ENCODE data around the gene PARP14.
"Not testable (repeated sequence)": the region's sequence is repeated elsewhere in the genome, so short reads cannot be mapped to it uniquely, and the experiment has no call there.

The PARP14 gene

DNA sequence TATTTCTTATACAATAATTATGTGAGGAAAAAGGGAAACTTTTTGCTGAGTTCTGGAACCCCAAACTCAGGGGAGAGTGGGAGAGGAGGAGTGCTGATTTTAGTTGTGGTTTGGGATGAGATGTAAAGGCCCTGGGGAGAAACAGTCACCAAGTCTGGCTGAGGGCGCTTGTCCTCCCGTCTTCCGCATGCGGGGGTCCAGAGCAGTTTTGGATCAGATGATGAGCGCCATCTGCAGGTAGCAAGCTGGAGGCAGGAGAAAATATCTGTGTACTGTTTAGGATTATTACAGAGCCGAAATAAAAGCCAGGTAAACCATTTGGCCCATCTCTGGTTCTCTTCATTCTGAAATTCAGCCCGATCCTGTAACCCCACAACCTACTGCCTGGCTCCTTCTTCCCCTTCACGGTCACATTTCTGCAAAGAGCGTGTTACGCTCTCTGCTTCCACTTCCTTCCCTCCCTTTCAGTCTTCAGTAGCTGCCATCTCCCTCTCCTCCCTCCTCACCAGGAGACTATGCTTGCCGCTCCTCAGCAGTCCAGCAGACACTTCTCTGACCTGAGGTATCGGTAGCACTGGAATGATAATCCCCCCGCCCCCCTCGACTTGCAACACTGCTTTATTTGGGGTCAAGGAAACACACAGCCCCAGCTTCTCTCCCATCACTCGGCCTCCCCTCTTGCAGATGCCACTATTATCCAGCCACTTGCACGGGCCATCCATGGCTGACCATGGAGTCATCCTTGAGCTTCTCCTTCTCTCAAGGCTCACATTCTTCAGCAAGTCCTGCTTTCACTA is 1.4 kb upstream of the PARP14 start:
- DNase-seq, result peak; percentile 87

DNA sequence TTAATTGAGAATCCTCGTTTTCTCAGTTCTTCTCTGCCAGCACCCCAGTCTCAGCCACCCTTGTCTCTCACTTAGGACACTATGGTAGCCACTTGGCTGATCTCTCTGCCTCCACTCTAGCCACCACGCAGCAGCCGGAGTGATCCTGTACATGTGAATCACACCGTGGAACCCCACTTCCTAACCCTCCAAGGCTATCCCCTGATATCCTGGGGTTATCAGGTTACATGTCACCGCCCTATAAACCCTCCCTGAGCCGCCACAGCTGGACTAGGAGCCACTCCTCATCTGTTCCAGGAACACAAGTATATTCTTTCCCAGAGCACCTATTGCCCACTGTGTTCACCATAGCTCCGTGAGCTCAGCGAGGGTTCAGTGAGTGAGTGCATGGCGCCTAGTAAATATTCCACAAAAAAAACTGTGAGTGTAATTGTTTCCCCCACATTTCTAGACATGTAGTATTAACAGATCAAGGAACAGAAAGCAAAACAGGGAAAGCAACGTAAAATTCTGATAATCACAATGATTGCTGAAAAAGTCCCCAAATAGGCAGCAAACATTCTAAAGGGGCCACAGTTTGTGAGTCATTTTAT is 661 bp upstream of the PARP14 start:
- no peak for DNase-seq

DNA sequence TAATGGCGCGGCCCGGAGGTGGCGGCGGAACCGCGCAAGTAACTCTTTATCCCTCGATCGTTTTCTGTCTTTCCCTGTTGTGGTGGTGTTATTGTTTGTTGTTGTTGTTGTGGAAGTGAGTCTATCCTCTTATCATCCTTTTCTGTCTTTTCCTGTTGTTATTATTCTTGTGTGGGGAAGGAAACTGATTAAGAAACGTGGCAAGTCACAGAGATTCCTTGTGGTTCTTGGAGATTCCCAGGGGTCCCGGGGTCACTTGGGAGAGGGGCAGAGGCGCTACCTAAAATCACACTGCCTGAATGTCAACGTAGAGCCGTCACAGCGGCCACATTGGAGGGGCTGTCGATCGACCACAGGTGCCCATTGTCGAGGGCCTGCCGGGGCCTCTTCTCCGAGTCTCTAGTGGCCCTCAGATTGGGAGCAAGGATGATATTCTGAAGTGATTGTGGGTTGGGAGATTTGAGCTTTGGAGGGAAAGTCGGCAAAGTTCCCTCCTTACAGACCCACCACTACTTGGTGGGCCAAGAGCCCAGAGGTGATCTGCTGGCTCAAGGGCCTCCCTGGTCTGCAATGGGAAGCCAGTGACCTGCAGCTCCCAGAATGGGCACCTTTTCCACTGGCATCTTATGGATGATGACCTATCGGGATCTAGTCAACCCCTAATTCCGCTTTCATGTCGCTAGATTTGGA is 790 bp downstream of the PARP14 start:
- no peak for DNase-seq

DNA sequence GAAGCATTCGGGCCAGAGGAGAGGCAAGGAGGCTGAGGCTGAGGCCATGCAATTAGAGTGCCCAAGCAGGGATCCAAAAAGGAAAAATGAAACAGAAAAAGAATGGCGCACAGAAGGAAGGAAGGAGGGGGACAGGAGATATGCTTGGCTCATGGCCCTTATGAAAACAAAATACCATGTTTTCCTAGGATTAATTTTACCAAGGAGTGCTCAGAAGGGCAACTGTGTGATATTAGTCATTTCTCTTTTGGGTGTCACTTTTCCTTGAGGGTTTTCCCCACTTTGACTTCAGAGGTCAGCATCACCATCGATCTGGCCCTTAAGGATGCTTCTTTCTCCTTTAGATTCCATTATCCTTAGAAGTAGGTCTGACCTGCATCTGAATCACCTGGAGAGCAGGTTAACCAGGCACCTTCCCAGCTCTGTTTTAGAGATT is 1.4 kb downstream of the PARP14 start:
- DNase-seq, result no peak

DNA sequence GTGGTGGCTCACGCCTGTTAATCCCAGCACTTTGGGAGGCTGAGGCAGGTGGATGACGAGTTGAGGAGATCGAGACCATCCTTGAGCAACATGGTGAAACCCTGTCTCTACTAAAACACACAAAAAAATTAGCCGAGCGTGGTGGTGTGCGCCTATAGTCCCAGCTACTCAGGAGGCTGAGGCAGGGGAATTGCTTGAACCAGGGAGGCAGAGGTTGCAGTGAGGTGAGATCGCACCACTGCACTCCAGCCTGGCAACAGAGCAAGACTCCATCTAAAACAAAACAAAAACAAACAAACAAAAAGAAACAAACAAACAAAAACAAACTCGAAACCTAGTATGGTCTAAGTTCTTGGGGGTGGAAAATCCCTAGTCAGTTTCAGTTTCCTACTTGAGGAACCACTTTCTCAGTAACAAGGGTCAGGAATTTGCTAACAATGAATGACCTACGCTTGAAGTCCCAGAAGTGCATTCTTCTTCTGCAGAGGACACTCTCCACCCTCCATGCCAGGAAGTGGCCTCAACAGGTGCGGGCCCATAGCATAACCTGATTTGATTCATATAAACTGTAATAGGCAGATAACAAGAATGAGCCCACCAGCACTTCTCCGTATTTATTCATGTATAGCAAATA is 2.3 kb downstream of the PARP14 start:
- DNase-seq, result not testable (repeated sequence)

DNA sequence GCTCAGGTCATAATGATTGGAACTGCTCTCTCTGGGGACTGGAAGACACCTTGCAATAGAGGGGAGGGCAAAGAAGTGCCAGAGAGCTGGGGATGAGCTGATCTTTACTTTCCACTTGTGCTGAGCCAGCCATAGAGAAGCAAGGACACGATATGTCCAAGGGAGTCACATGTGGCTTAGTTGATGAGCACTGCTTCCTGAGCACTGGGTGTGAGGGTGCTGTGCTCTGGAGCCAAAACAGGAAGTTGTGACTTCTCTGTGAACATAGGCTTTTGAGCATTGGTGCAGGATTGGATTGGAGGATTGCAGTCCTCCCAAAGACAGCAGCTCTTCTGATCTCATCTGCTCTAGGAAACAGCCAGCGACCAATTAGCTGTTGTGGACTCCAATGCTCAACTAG is 6.7 kb downstream of the PARP14 start:
- no peak for DNase-seq

DNA sequence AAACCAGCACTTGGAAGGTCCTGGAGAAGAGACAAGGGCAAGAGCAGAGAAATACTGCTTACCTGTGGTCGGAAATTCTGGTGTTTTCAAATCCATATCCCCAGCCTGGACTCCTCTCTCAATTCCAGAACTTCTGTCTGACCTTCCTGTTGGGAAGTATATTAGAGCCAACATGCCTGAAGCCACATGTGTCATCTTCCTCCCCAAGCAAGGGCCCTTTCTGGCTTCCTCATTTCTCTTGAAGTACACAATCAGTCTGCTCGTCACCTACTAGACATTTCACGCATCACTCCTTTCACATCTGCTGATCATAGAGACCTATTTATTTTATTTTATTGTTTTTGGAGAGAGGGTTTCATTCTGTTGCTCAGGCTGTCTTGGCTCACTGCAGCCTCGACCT is 8.4 kb downstream of the PARP14 start:
- no peak for DNase-seq

DNA sequence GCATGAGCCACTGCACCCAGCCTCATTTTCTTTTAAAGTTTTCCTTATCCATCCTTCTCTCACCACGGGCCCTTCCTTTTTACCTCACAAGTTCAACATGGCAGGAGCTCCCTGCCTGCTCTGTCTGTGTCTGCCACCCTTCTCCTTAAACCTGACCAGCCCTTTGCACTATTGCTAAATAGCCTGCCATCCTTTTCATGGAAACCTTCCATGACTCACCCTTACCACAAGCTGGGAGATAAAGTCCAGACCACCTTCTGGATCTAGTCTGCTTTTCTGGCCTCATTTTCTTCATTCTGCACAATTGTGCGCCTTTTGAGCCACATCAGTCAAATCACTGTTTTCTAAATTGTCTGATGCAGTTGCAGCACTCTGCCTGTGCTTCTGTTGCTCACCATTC is 8.9 kb downstream of the PARP14 start:
- no peak for DNase-seq

DNA sequence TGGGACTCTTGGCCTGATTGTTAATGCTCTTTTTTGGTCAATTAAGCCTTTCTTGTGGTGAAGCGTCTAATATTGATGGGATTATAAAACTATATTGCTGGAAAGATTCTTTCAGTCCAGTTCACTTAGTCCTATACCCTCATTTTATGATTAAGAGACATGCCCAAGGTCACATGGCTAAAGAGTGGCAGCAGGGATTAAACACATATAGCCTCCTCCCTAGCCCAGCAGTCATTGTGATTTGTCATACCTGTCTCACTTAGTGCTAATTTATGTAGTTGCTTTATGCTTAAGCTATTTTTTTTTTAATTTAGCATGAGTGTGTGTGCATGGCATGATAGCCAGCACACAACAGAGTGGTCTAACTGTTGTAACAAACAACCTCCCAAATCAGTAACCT is 9.5 kb downstream of the PARP14 start:
- DNase-seq, result no peak

DNA sequence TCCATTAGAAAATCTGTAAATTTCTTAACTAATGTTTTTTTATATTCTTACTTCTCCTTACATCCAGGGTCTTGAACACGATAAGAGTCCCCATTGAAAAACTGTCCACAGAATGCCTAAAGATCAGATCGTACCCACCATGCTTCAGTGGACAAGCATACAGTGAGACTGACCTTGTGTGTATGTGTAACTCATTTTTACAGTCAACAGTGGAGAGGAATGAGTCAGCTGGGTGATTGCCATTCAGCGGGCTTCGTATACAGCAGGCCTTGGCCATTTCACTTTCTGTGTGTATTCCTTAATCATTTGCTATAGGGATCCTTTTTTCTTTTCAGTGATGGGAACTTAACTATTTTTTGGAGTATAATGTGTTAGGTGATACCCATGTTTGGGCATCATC is 10.6 kb downstream of the PARP14 start:
- no peak for DNase-seq

DNA sequence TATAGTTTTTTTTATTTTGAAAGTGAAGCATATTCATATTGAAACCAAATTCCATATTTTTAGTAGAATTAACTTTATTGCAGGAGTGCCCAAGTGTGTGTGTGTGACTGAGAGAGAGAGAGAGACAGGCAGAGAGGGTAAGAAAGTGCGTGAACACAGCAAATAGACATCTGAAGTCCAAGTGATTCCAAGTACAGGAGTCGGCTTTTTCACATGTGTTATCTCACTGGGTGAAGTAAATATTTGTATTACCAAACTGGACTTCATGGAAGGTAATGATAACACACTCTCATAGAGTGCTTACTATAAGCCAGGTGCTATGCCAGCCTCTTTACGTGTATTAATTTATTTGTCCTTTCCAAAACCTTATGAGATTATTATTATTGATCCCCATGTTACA is 12.0 kb downstream of the PARP14 start:
- no peak for DNase-seq

DNA sequence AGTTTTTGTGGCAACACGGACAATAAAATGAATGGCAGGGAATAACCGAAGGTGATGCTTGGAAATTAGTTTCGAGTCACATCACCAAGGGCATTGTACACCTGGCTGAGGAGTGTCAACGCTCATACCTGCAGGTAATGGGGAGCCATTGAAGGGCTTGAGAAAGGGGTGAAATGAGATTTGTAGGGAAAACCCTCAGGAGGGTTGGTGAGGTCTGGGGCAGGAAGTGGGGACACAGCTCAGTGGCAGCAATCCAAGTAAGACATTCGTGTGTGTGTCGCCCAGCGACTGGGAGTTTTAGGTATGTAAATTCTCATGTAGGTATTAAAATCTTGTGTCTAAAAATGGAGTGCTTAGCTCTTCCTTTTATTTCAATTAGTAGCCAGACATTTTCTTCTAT is 14.3 kb downstream of the PARP14 start:
- no peak for DNase-seq

DNA sequence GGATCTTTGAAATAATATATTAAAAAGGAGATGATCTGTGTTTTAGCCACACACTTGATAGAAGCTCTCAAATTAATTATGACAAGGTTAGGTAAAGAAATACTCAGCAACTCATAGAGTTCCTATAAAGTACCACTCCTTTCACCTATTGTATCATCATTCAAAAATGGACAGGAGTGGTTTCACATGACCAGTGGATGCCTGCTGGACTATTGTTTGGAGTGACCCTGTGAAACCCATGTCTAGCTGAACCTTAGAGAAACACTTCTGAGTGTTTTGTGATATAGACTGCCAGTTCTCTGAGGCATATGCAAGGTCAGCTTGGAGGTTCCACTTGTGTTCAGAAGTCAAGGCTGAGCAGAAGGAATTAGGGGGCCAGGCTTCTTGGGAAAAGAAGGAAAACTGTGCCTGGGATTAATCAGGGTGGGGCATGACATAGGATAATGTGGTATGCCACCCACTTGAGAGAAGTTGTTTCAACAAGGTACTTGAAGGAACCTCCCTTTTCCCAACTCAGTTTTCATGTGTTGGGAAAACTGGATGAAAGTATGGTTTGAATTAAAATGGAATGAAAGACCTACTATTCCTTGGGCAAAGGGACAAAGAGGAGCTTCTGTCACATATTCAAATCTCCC is 15.4 kb downstream of the PARP14 start:
- no peak for DNase-seq

DNA sequence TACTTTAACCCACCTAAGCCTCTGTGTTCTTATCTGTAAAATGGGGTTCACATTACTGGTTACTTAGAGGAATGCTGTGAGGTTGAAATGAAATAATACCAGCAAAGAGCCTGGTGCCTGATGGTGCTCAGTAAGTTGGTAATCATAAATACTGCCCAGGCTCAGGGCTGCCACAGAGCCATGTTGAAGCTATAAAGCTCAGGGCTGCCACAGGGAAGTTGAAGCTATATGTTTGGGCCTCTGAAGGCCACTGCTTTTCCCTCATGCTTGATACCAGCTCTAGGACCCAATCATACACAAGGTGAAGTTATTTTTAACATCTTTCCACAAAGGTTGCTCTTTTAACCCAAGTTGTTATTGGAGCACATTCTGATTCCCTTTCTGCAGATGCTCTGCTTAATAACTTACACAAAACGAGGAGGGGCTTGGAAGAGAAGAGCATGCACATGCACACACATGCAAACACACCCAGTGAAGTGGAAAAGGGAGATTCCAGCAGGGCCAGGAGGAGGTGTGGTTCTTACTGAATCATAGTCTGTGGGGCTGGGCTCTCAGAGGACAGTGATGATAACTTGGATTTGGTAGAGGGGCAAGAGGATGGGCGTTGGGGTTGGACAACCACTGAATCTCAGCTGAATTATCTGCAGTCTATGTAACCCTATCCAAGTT is 17.4 kb downstream of the PARP14 start:
- no peak for DNase-seq

DNA sequence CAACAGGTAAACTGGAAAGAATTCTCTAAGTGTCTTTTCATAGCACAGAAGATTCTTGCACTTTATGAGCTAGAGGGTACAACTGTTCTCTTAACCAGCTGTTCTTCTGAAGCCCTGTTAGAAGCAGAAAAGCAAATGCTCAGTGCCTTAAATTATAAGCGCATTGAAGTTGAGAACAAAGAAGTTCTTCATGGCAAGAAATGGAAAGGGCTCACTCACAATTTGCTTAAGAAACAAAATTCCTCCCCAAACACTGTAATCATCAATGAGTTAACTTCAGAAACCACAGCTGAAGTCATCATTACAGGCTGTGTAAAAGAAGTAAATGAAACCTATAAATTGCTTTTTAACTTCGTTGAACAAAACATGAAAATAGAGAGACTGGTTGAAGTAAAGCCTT is 19.6 kb downstream of the PARP14 start:
- DNase-seq, result no peak

DNA sequence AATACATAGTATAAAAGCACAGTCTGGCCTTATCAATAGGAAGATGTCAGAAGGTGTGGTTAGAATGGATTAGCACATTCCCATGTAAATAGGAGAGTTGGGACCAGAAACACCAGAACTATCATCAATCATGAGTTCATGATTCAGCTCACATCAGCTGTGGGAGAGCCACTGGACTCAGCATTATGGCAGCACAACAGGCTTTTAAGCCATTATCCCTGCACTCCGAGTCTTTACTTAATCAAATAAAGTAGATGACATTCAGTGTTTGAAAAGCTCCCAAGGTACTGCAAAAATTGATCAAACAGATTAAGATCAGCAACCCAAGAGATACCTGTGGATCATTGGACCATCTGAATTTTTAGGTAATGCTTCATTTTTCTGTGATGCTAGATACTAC is 24.7 kb downstream of the PARP14 start:
- DNase-seq, result no peak

DNA sequence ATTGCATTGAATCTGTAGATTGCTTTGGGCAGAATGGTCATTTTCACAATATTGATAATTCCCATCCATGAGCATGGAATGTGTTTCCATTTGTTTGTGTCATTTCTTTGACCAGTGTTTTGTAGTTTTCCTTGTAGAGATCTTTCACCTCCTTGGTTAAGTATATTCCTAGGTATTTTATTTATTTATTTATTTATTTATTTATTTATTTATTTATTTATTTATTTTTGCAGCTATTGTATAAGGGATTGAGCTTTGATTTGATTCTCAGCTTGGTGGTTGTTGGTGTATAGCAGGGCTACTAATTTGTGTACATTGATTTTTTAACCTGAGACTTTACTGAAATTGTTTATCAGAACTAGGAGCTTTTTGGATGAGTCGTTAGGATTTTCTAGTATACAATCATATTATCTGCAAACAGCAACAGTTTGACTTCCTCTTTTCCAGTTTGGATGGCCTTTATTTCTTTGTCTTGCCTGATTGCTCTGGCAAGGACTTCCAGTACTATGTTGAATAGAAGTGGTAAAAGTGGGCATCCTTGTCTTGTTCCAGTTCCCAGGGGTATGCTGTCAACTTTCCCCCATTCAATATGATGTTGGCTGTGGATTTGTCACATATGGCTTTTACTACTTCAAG is 30.1 kb downstream of the PARP14 start:
- DNase-seq, result not testable (repeated sequence)

DNA sequence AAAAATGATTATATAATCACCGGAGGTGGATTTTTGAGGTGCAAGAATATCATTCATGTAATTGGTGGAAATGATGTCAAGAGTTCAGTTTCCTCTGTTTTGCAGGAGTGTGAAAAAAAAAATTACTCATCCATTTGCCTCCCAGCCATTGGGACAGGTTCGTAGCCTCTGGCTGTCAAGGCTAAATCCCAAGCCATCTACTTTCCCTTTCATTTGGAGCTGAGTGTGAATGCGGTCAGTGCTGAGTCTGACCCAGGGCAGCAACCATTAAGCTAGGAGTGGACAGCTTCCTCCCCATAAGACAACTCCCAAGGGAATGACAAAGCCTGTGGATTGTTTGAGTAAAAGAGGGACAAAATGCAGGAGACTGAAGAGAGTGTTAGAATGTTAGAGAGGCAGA is 33.6 kb downstream of the PARP14 start:
- DNase-seq, result no peak

DNA sequence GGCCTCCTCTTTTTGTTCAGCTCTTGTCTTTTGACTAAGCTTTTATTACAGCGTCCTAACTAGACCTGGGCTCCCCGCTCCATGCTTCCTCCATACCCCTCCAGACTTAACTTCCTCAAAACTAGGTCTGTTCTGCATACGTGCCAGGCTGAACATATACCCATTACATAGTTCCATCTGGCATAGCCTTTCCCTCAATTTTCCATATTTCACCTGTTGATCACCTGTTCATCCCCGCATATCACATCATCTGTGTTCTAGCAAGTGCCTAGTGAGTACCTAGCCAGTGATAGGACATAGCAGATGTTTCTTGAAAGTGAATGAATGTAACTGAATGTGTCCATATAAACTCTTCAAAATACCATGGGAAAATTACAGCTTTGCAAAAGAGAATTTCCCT is 36.0 kb downstream of the PARP14 start:
- DNase-seq, result no peak

DNA sequence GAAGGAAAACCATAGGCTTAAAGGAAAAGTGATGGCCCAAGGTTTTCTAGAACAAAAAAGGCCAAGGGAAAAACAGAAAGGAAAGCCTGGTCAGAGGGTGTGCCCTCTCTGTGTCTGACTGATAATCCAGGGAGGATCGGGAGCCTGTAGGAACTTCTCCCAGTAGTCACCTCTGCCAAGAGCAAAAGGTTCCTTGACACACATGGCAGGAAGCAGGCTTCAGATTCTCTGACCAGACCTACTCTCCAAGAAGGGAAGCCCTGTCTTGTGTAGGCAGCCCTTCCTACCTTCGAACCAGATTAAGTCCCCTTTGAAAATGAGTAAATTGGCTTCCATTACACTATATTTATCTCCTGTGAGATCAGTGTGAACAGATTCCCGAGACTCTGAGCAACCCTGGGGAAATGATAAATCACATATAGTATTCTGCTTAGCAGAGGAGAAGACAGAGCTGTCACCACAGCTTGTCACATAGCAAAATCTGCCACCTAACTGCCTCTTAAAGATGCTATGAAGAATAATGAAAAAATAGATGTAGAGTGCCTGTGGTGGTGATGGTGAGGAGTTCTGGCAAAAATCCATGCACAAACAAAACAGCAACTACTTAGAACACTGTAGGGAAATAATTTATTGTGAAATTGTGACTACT is 38.8 kb downstream of the PARP14 start:
- no peak for DNase-seq

DNA sequence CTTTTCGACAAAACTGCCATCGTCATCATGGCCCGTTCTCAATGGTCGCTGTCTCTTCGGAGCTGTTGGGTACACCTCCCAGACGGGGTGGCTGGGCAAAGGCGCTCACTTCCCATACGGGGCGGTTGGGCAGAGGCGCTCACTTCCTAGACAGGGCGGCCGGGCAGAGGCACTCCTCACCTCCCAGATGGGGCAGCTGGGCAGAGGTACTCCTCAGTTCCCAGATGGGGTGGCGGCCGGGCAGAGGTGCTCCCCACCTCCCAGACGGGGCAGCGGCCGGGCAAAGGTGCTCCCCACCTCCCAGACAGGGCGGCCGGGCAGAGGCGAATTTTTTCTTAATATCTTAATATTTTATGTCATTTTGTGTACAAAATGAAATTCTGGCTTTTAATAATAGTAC is 44.5 kb downstream of the PARP14 start:
- DNase-seq, result no peak

DNA sequence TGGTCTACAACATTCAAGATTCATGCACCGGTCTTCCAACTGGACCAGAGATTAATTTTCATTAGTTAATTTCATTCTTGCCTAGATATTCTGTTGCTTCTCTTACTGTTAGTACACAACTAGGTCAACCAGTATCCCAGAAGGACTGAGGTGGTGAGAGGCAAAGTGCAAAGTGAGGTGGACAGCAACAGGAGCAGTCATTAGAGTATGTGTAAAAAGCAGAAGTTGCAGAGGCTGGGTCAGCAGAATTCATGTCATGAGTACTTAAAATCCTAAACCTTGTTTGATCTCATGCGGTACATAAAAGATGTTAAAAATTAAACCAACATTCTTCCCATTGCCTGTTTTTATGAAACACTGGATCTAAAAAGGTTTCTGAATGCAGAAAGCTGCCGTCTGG is 46.7 kb downstream of the PARP14 start:
- no peak for DNase-seq
